GF-D8 (cell line): ENCODE data around the gene MIDN.

Source experiments
- DNase-seq: peaks from one replicate; lab custom pipeline; 2025; lab: John Stamatoyannopoulos, UW

Gene MIDN

GRCh38 chr19:1283207-1283916, 35.0 kb downstream of the MIDN start:
- DNase-seq = no peak

- DNase-seq = no peak
These were observed 35.5 kb downstream of the MIDN start for GRCh38 chr19:1283917-1284292.

GRCh38 chr19:1284293-1284978, 36.1 kb downstream of the MIDN start:
- no peak for DNase-seq

- no peak for DNase-seq
These were observed 36.8 kb downstream of the MIDN start for GRCh38 chr19:1284979-1285736.

- no peak for DNase-seq
These were observed 37.5 kb downstream of the MIDN start, which contains the start of gene EFNA2 for GRCh38 chr19:1285737-1286360. Gene EFNA2, plus strand, starts transcription at chr19:1285873. Its CDS starts 296 bp downstream, at chr19:1286169.

GRCh38 chr19:1286487-1287353, 38.3 kb downstream of the MIDN start:
- DNase-seq = no peak

GRCh38 chr19:1287354-1288225, 39.2 kb downstream of the MIDN start:
- DNase-seq = no peak

- no peak for DNase-seq
These were observed 39.8 kb downstream of the MIDN start for GRCh38 chr19:1288226-1288612.

GRCh38 chr19:1288833-1289685, 40.7 kb downstream of the MIDN start:
- no peak for DNase-seq

- no peak for DNase-seq
These were observed 41.3 kb downstream of the MIDN start for GRCh38 chr19:1289686-1290025.

GRCh38 chr19:1290196-1290702, 41.9 kb downstream of the MIDN start:
- no peak for DNase-seq

GRCh38 chr19:1290703-1291651, 42.6 kb downstream of the MIDN start:
- no peak for DNase-seq

GRCh38 chr19:1291761-1292418, 43.5 kb downstream of the MIDN start:
- no peak for DNase-seq

GRCh38 chr19:1292419-1293151, 44.2 kb downstream of the MIDN start:
- no peak for DNase-seq

- no peak for DNase-seq
These were observed 45.6 kb downstream of the MIDN start for GRCh38 chr19:1293782-1294604.

- no peak for DNase-seq
These were observed 46.3 kb downstream of the MIDN start for GRCh38 chr19:1294688-1295087.
